ENCODE results near the gene EIF1AD.
"Not testable (repeated sequence)": the region's sequence is repeated elsewhere in the genome, so short reads cannot be mapped to it uniquely, and the experiment has no call there.

Gene EIF1AD, protein sequence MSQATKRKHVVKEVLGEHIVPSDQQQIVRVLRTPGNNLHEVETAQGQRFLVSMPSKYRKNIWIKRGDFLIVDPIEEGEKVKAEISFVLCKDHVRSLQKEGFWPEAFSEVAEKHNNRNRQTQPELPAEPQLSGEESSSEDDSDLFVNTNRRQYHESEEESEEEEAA

DNA sequence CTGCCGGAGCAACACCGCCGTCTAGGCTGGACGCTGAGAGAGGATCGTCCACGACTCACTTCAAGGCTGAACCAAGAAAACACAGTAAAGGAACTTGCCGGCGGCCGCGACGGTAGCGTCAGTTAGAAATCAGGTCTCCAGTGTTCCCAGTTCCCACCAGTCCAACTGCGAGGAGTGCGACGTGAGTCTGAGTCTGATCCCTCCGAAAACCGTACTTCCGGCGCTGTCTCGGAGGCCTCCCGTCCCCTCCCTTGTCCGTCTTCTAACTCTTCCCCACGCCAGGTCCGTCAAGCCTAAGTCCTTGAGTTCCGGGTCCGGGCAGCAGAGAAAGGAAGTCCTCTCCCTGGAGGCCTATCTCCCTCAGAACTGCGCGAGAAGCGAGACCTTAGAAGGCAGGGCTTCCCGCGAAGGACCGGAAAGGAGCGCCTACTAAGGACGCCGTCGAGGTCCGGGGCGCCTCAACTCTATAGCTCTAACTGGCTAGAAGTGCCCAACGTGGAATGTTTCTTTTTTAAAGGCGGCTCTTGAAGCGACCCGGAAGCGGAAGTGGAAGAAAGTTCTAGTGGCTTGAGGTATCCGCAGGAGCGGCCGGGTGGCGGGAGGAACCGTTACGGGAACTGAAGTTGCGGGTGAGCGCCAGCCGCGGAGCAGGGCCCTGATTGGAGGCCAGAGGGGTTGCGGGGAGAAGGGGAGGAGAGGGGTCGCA is at the start of gene EIF1AD, which contains the start of gene BANF1:
EIF1AD (minus strand) TSS at position 216 of the 706 bp plus-strand sequence. CDS start 1,768 bp downstream, outside the sequence.
BANF1 (plus strand) TSS at position 562 of the 706 bp plus-strand sequence. CDS start 748 bp downstream, outside the sequence.
- DNase-seq (ENCODE audit: low spot score): peak; percentile 96

DNA sequence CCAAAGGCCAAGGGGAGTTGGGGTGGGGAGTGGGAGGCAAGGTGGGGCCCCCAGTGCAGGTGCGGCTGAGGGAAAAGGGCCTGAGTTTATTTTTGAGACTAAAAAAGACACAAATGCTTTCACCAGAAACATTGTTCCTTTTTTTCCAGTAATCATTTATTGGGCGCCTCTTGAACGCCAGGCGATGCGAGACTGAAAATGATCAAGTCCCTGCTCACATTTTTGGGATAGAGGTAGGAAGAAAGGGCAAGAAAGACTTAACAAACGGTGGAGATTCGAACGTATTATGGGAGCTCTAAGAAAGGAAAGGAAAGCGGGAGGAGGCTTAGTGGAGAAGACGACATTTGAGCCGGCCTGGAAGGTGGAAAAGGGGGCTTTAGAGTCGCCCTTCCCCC is 49.4 kb upstream of the EIF1AD start:
- no peak for DNase-seq (ENCODE audit: low spot score)

DNA sequence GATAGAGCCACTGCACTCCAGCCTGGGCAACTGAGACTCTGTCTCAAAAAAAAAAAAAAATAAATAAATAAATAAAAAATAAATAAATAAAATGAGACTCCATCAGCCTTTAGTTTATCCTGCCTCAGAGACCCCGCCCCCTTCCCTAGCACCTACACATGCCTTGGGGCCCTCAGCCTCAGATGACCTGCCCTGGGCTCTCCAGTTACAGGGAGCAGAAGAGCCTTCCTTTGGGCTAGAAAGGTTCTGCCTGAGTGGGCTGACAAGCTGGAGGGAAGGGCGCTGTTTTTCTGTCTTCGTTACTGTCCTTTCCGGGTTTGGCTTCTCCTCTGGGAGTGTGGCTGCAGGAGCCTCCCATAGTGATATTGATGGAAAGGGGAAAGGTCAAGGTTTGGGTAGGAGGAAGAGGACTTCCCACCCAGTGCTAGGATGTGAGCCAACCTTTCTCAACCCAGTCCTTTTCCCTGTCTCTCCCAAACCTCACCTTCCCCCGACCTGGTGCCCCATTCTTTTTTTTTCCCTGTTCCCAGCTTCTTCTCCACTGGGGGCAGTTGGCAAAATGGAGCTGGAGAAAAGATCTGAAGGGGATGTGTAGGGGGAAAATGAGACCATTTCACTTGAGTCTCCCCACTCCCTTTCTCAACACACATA is 48.7 kb upstream of the EIF1AD start:
- no peak for DNase-seq (ENCODE audit: low spot score)

DNA sequence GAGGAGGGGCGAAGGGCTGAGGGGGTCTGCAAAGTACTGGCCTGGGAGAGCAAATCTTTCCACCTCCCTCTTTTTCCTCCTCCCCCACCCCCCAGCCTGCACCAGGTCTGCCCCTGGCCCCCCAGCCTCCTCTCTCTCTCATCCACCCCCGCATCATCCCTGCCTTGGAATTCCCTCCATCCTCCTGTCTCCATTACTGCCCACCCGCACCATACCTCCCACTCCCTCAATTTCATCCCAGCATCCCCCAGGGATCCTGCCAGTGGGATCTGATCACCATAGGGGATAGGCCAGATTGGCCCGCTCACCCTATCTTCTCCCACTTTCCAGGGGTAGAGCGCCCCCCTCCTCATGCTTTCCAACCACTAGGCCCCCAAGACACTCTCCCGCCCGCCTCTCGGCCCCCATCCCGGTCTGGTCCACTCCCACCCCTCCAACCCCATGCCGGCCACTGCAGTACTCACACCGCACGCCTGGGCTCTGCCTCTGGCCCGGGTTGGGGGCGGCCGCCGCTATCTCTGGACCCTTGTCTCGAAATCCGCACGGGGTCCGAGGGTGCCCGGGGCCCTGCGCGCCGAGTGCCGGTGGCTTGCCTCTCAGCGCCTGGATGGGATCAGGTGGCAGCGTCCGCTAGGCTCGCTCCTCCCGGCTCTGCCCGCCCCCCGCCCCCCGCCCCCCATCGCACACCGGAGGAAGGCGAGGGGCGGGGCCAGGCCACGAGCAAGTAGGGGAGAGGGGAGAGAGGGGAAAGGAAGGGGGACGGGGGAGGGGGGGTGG is 46.8 kb upstream of the EIF1AD start, which contains the start of gene GAL3ST3:
GAL3ST3 (minus strand) TSS at position 615 of the 777 bp plus-strand sequence. CDS start 3,746 bp downstream, outside the sequence.
- DNase-seq (ENCODE audit: low spot score): no peak

DNA sequence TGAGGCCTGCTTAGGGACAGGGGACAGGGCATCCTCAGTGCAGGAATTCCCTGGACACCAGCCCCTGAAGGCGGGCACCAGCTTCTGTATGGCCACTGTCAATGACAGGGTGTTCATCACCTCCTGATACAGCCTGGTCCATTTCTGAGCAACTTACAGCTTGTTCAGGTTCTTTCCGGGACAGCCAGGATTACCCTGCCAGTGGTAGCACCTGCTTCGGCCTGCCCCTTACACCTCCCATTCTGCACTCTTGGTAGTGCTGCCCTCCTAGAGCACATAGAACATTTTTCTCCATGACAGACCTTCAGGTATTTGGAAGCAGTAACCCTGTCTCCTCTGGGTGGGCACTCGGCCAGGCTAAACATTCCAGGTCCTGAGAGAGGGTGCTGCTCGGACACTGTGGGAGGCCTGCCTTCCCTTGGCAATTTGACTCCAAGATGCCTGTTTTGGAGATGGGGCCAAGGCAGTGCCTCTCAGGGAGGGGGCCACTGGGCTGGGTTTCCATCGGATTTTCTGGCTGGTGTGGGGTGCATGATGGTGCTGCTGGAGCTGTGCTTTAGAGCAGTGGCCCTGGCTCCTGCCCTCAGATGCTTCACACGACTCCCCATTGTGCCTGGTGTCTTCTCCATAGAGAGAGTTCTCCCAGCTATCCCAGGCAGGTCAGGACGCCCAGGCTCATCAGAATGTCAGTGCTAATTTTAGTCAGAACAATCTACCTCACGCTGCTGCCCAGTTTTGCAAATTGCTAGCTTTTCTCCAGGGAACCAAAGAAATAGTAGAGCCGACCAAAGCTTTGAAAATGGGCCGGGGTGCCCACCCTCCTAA is 45.8 kb upstream of the EIF1AD start:
- DNase-seq (ENCODE audit: low spot score): no peak

DNA sequence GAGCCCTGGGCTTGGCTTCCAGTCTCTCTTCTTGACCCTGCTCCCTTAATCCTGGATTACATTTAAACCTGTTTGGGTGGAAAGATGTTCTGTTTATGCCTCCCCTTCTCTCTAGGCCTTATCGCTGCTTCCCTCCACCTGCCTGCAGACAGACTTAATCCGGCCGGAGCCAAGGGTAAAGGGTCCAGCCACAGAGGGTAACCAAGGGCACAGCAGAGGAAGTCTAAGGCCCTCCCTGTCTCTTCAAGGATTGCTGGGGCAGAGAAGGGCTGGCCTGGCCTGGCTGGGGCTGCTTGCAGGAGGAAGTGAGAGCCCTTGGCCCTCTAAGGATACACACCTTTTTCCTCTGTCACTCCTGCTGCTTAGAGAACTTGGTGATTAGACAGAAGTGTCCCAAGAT is 44.9 kb upstream of the EIF1AD start:
- no peak for DNase-seq (ENCODE audit: low spot score)

DNA sequence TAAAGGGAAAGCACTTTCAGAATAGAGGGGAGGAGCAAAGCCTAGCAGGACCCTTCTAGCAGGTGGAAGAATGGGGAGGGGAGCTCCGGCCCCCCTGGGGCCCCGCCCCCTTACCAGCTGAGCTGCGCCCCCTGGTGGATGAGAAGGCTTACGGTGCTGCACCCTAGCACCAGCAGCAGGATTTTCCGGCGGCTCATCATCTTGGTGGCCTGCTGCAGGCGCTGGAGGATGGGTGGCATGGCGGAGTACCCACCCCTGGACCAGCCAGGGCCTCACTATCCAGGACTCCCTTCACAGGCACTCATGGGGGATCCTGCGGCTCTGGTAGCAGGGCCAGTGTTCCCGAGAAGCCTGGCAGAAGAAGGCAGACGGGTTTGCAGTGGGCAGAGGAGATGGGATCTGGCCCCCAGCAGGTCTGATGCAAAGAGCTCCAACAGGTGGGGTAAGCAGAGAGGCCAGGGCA is 43.3 kb upstream of the EIF1AD start:
- DNase-seq (ENCODE audit: low spot score): peak; percentile 76

DNA sequence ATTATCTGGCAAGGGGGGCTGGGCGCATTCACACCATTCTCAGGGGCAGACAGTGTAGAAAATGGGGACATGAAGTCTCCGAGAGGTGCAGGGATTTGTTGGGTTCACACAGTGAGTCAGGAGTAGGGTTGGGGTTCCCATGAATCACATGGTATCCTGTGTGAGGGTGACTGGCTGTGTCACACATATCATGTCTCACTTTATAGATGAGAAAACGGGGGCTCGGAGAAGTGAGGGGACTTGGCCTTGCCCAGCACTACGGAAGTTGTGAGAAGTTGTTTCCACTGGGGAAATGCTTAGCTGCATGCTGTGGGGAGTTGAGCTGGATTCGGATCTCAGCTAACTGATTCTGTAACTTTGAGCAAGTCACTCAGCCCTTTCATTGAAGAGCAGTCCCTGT is 42.8 kb upstream of the EIF1AD start:
- DNase-seq (ENCODE audit: low spot score): no peak

DNA sequence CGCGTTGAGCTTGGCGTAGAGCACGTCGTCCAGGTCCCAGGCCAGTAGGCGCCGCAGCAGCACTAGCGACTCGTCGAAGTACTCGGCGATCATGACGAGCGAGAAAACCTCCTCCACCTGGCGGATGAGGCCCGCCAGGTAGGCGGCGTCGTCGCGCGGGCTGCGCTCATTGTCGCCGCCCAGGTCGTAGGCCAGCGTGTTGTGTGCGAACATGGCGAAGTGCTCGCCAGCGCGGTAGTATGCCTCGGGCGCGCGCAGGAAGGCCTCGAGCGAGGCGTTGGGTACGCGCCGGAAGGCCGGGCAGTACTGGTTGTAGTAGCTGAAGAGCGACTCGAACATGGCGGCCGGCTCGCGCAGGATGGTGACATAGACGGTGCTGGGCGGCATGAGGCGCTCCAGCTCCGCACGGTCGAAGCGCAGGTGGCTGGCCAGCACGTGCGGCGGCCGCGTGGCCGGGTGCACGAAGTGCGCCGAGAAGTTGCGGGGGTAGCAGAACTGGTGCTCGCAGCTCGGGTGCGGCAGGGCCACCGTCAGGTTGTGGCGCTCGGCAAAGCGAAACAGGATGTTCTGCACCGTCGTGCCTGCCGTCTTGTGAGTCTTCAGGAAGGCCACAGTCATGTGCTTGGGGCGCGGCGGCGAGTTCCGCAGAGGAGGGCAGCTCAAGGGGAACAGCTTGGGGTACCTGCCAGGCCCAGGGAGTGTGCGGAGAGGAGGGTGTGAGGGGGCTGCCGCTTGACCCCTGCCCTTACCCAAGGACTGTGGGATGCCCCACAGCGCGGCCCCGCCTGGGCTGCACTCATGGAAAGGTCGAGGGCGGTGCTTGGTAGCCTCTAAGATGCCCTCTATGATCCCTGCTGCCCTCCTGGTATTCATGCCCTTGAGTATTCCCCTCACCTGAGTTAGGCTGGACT is 41.3 kb upstream of the EIF1AD start:
- no peak for DNase-seq (ENCODE audit: low spot score)

DNA sequence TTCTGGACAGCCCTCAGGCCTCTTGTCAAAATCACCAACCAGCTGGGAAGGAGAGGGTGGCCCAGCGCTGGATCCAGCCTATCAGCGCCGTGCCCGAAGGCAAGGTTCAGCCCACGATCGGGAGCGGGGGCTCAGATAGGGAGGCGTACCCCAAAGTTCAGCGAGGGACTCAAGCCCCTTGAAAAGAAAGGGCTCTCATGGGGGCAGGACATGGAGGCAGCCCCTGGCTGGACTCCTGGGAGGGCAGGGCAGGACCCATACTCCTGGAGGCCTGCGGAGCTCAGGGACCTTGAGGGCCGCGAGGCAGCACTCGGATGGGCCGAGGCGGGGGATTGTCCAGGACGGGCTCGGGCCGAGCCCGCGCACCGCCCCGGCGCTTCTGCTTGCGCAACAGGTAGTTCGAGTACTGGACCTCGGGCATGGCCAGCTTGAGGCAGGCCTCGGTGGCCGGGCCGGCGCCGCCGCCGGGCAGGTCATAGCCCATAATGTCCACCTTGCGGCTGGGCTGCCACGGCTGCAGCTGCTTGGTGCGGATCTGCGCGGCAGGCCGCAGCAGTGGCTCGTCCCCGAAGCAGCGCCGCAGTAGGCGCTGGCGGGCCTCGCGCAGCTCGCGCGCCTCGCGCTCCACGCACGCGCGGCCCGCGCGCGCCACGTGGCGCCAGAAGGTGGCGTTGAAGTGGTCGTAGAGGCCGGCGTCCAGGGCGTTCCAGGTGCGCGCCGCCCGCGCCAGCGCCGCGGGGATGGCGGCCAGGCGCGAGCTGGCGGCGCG is 40.5 kb upstream of the EIF1AD start:
- no peak for DNase-seq (ENCODE audit: low spot score)

DNA sequence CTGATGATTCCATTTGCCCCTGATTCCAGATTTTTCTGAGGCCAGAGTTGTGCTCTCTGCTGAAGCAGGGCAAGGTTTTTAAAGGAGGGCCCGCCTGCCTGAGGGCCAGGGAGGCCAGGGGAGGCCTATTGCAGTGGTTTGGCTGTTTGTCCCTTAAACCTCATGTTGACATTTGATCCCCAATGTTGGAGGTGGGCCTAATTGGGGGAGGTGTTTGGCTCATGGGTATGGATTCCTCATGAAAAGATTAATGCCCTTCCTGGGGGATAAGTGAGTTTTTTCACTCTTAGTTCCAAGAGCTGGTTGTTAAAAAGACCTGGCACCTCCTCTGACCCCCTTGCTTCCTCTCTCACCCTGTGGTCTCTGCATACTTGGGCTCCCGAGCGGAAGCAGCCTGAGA is 37.8 kb upstream of the EIF1AD start:
- DNase-seq (ENCODE audit: low spot score): no peak

DNA sequence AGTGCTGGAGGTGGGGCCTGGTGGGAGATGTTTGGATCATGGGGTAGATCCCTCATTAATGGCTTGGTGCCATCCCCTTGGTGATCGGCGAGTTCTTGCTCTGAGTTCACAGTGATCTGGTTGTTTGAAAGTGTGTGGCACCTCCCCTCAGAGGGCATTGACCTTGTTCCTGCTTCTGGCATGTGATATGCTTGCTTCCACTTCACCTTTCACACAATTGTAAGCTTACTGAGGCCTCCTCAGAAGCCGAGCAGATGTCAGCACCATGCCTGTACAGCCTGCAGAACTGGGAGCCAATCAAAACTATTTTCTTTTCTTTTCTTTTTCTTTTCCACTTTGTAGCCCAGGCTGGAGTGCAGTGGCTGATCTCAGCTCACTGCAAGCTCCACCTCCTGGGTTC is 35.4 kb upstream of the EIF1AD start:
- DNase-seq (ENCODE audit: low spot score): no peak

DNA sequence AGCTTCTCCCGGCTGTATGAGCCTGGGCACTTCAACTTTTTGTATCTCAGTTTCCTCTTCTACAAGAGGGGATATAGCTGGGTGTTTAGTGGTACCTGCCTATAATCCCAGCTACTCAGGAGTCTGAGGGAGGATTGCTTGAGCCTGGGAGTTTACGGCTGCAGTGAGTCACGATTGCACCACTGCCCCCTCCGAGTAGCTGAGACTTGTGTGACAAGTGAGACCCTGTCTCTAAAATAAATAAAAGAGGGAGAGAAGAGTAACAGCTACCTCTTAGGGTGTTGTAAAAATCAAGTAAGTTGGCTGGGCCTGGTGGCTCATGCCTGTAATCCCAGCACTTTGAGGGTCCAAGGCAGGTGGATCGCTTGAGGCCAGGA is 34.4 kb upstream of the EIF1AD start:
- DNase-seq (ENCODE audit: low spot score): no peak

DNA sequence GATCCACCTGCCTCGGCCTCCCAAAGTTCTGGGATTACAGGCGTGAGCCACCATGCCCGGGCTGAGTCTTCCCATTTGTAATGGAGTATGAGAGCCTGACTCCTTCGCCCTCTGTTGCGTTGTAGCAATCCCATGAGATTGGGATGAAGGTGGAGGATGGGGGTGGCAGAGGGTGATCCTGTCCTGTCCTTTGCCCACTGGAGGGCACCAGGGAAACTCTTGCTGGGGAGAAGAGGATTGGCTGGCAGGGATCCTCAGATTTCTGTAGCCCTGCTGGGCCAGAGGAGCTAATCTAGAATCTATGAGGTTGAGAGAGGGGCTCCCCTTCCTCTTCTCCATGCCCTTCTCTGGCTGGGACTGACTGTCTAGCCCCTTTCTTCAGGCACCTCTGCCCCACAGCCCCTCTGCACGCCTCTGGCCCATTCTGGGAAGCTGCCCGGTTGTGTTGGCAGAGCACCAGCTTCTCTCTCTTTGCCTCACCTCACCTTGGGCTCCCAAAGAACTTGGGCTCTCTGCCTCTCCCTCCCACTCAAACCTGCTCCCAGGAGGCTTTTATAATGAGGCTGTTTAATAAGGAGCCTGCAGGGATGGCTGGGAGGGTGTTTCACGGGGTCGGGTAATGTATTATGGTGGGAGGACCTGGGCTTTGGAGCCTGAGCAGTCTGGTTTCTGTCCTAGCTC is 33.8 kb upstream of the EIF1AD start:
- no peak for DNase-seq (ENCODE audit: low spot score)

DNA sequence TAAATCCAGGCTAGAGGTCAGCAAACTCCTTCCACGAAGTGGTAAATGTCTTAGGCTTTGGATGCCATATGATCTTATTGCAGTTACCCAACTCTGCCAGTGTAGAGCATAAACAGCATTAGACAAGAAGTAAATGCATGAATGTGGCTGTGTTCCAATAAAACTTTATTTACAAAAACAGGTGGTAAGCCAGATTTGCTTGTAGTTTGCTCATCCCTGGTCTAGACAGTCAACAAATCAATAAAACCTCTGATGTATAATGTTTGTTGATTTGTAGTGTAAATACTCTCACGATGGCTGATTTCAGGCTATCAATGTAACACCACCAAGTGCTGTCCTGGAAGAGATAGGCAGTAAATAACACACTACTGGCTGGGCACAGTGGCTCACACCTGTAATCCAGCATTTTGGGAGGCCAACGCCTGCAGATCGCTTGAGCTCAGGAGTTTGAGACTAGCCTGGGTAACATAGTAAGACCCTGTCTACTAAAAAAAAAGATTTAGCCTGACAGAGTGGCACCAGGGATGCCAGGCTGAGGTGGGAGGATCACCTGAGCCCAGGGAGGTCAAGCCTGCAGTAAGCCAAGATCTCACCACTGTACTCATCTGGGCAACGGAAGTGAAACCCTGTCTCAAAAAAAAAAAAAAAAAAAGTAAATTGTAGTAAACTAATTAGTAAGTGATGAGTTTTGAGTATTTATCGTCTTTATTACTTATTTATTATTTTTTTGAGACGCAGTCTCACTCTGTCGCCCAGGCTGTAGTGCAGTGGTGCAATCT is 31.2 kb upstream of the EIF1AD start:
- DNase-seq (ENCODE audit: low spot score): no peak

DNA sequence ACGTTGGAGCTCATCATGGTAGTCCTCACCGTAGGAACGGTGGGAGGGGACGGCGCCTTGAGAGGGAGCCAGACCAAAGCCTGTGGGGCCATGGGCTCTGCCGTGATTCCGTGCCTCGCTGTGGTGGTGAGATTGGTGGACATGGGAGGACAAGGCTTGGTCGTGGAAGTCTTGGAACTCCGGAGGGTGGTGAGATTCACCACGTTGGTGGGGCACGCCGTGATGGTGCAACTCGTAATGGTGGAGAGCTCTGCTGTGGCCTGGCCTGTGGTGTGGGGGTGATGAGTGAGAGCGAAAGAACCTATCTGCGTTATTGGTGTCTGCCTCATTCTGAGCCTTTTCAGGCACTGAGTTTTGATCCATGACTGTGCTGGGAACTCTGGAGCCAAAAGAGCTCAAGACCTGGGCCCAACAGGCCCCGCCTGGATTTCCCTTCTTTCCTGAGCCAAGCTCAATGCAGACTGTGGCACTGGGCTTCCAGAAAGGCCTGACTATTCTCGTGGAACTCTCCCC is 24.1 kb upstream of the EIF1AD start, which contains the start of gene CATSPER1:
CATSPER1 (minus strand) TSS at position 463 of the 513 bp plus-strand sequence; CDS start at position 363, 100 bp downstream.
- DNase-seq (ENCODE audit: low spot score): no peak

DNA sequence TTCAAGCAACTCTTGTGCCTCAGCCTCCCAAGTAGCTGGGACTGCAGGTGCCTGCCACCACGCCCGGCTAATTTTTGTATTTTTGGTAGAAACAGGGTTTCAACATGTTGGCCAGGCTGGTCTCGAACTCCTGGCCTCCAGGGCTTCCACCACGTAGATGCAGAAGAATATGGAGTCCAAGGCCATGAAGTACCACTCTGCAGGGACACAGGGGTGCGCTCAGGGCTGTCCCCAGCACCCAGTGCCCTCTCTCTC is 21.2 kb upstream of the EIF1AD start:
- not testable (repeated sequence) for DNase-seq (ENCODE audit: low spot score)

Measured in hematopoietic multipotent progenitor cell treated with erythropoietin and hydrocortisone succinate and interleukin-3 and kit ligand, for 17 days (in vitro differentiated cells).